Gastroesophageal sphincter (tissue), 4 donors: ENCODE results near the gene OPCML. TPM values are rescaled to one million over a fixed set of nuclear protein-coding genes. Genes with fewer than 3 reads are reported as not detected.

Source experiments
- ATAC-seq: fragments of 150-250 bp; one replicate; pipeline ENCODE4 v1.9.1; 2016; ENCODE audit warnings: mild to moderate bottlenecking, moderate library complexity
- H3K27ac ChIP-seq, 4 donors: fragments of 200-600 bp; sonication (generic) in 3 of 4; 1 replicate in 3 of 4; 2 replicates in 1 of 4; pipeline ENCODE4 v1.5.1; 2016 to 2019
- H3K27me3 ChIP-seq: fragments of 200-600 bp; sonication (generic); one replicate; pipeline ENCODE4 v1.5.1; 2019
- H3K36me3 ChIP-seq, 2 donors: fragments of 200-600 bp; sonication (generic); one replicate each; pipeline ENCODE4 v1.5.1; 2019; ENCODE audit warnings: control low read depth in 1 of 2
- H3K4me1 ChIP-seq, 3 donors: fragments of 200-600 bp; sonication (generic); 1 replicate in 2 of 3; 2 replicates in 1 of 3; pipeline ENCODE4 v1.5.1; 2016 to 2019; ENCODE audit warnings: control low read depth in 2 of 3
- H3K4me3 ChIP-seq, 2 donors: fragments of 200-600 bp; sonication (generic); one replicate each; pipeline ENCODE4 v1.5.1; 2019; ENCODE audit warnings: mild to moderate bottlenecking in 1 of 2, moderate library complexity in 1 of 2
- H3K9me3 ChIP-seq, 3 donors: fragments of 200-600 bp; sonication (generic); one replicate each; pipeline ENCODE4 v1.5.1; 2017 to 2019; ENCODE audit warnings: control low read depth in 2 of 3
- EP300 ChIP-seq: sonication (generic); formaldehyde crosslinking; IDR thresholded peaks from one replicate; pipeline ENCODE4 v1.6.1; 2017; ENCODE audit warnings: antibody characterized with exemption, mild to moderate bottlenecking
- POLR2A ChIP-seq, 2 donors: fragments of 450-650 bp; IDR thresholded peaks; one replicate each; pipeline ENCODE4 v1.6.1; 2017; ENCODE audit warnings: antibody characterized with exemption in 2 of 2, mild to moderate bottlenecking in 2 of 2, moderate library complexity in 1 of 2
- POLR2AphosphoS5 ChIP-seq: sonication (generic); formaldehyde crosslinking; IDR thresholded peaks from one replicate; pipeline ENCODE4 v1.6.1; 2017; ENCODE audit warnings: antibody characterized with exemption
- WGBS, 2 donors: methylation state at CpG; one replicate each; pipeline ENCODE4 v1.1.5; 2018; ENCODE audit warnings: low coverage in 1 of 2; 5-methylcytosine and 5-hydroxymethylcytosine counted together
- total RNA-seq, 4 donors: library from RNA; depleted of rRNA; stranded (reverse); fragments of >200 nt; gene quantifications; one replicate each; pipeline ENCODE4 v1.1.0, GENCODE V29; 2016
- TF ChIP-seq, protein P1 (sequence below), 4 experiments: fragments of 200-600 bp in 2 of 4; fragments of 450-650 bp in 2 of 4; sonication (generic) in 1 of 4; IDR thresholded peaks; one replicate each; pipeline ENCODE4 v1.5.1; 2017 to 2019; ENCODE audit warnings: antibody characterized with exemption in 4 of 4, mild to moderate bottlenecking in 2 of 4, moderate library complexity in 2 of 4

The OPCML gene
- total RNA-seq, 4 donors from 2014 or later = 0.13 to 0.93 (median 0.33) TPM

DNA sequence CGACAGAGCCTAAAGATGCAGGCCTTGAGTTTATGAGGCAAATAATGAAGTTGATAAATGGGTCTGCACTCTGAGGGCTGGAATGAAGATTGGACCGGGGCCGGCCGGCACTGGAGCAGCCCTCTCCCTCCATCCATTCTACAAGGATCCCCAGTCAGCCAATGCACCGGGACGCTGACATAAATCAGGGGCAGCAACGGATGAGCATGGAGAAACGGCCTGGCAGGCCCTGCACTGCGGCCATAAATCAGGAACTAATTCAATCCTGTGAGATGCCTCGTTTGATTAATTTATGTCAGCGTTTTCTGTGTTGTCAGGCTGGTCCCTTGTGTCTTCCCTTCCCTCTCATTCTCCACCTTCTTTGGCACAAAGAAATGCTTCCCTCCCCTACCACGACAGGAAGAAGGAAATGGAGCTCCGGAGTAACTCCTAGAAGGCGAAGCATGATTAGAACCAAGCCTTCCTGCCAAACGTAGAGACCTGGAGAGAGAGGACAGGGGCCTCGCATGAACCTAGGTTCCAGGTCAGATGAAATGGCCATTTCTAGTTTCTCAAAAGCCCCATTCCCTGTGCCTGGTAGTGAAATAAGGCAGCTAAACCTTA lies 358.4 kb downstream of the OPCML start:
- H3K27ac ChIP-seq = no peak overlapping the region
- H3K9me3 ChIP-seq = no peaks in the 10 kb centered on the region
- no peaks in the 10 kb centered on the region for H3K36me3 ChIP-seq
- no peak overlapping the region for H3K4me3 ChIP-seq
- H3K27me3 ChIP-seq = peaks cover 3% of the 10 kb centered on the region
- ATAC-seq = no peak
- TF ChIP-seq POLR2AphosphoS5 = no peak
- no peak for TF ChIP-seq EP300
- TF ChIP-seq POLR2A (IDR thresholded peaks at IDR 0.05) = no peak
- TF ChIP-seq, protein P1, sequence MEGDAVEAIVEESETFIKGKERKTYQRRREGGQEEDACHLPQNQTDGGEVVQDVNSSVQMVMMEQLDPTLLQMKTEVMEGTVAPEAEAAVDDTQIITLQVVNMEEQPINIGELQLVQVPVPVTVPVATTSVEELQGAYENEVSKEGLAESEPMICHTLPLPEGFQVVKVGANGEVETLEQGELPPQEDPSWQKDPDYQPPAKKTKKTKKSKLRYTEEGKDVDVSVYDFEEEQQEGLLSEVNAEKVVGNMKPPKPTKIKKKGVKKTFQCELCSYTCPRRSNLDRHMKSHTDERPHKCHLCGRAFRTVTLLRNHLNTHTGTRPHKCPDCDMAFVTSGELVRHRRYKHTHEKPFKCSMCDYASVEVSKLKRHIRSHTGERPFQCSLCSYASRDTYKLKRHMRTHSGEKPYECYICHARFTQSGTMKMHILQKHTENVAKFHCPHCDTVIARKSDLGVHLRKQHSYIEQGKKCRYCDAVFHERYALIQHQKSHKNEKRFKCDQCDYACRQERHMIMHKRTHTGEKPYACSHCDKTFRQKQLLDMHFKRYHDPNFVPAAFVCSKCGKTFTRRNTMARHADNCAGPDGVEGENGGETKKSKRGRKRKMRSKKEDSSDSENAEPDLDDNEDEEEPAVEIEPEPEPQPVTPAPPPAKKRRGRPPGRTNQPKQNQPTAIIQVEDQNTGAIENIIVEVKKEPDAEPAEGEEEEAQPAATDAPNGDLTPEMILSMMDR (IDR thresholded peaks at IDR 0.05) = no peak
- no peaks in the 10 kb centered on the region for H3K4me1 ChIP-seq
- 58 to 66% methylated on average over 5 to 8 of the region's 16 CpGs for whole genome bisulfite sequencing, 2 donors

DNA sequence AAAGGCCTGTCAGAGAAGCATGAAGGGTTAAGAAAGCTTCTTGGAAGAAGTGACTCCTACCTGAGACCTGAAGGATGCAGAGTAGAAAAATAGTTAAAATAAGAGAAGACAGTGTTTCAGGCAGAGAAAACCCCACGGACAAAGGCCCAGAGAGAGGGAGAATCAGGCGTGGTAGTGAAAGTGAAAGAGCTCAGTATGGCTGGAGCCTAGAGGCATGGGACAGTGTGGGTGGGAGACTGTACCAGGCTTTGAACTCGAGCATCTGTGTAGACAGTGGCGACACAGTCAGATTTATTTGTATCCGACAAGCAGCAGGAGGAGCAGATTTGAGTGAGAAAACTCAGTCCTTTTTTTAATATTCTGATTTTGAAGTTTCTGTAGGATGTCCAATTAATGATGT lies 360.0 kb downstream of the OPCML start:
- peaks cover 14% of the 10 kb centered on the region for H3K27me3 ChIP-seq
- H3K27ac ChIP-seq = no peak overlapping the region
- H3K9me3 ChIP-seq = no peaks in the 10 kb centered on the region
- WGBS, 2 donors = 56 to 70% methylated on average over 5 of the region's 5 CpGs
- no peak for ATAC-seq
- H3K36me3 ChIP-seq = no peaks in the 10 kb centered on the region
- no peaks in the 10 kb centered on the region for H3K4me1 ChIP-seq
- no peak overlapping the region for H3K4me3 ChIP-seq
- TF ChIP-seq EP300 (no peak), POLR2A (IDR thresholded peaks at IDR 0.05) (no peak), POLR2AphosphoS5 (no peak)
- TF ChIP-seq, protein P1 (IDR thresholded peaks at IDR 0.05) = no peak

DNA sequence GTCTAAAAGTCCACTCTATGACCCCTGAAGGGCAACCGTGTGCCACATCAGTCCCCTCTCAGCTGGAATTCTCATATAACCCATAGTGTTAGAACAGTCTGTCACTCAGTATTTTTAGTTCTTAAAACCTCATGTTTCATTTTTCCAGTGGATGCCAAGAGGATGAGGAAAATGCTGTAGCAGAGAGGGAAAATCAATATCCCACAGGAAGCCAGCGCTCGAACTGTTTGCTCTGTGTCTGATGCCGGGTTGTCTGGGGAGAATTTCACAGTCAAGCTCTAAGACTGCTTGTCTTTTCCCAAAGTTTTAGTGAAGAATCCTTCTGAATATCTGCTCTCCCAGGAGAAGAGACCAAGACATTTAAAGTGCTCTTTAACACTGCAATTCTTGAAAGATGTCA lies 360.9 kb downstream of the OPCML start:
- ATAC-seq = no peak
- Histone ChIP-seq H3K4me1 (no peaks in the 10 kb centered on the region), H3K36me3 (no peaks in the 10 kb centered on the region), H3K27me3 (peaks cover 14% of the 10 kb centered on the region), H3K9me3 (no peaks in the 10 kb centered on the region), H3K4me3 (no peak overlapping the region), H3K27ac (no peak overlapping the region)
- TF ChIP-seq POLR2AphosphoS5 (no peak), EP300 (no peak), POLR2A (IDR thresholded peaks at IDR 0.05) (no peak)
- TF ChIP-seq, protein P1 (IDR thresholded peaks at IDR 0.05) = no peak
- WGBS, 2 donors = 71 to 76% methylated on average over 4 of the region's 4 CpGs

DNA sequence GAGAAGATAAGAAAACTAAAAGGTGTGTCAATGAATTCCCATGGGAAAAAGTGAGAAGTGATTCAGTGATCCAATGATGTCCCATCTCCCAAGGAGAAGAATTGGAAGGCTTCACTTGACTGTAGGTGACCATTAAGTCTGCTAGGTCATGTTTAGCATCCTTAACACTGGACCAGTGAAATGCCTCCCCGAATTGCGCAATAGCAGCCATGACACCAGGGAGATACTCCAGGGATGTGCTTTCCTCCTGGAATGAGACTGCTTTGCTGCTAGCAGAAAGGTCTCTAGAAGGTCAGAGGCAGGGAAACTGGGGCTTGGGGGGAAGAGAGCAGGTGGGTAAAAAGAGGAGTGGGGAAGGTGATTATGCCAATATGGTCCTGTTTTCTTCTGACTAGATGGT lies 364.3 kb downstream of the OPCML start:
- no peaks in the 10 kb centered on the region for H3K9me3 ChIP-seq
- no peaks in the 10 kb centered on the region for H3K4me1 ChIP-seq
- H3K4me3 ChIP-seq = no peak overlapping the region
- no peaks in the 10 kb centered on the region for H3K36me3 ChIP-seq
- H3K27ac ChIP-seq = no peak overlapping the region
- WGBS, 2 donors = 100% methylated on average over 2 of the region's 2 CpGs
- ATAC-seq = no peak
- H3K27me3 ChIP-seq = peaks cover 24% of the 10 kb centered on the region
- TF ChIP-seq EP300 (no peak), POLR2AphosphoS5 (no peak), POLR2A (IDR thresholded peaks at IDR 0.05) (no peak)
- TF ChIP-seq, protein P1 (IDR thresholded peaks at IDR 0.05) = no peak

DNA sequence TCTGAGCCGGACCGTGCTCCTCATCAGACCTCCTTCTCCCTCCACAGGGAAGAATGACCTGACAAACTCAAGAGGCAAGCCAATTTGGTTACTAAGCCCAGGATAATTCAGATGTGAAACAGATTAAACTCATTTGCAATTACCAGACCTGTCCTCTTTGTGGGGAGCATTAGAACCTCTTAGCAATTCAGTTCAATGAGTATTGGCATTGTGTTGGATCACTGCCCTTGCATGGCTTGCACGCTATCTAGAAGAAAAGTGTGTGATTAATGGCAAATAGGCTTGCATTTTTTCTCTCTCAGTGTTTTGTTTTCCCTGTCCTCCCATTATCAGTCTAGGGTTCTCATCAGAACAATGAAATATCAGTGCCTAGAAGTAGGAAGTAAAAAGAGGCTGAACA lies 365.6 kb downstream of the OPCML start:
- H3K36me3 ChIP-seq = no peaks in the 10 kb centered on the region
- no peak overlapping the region for H3K4me3 ChIP-seq
- H3K9me3 ChIP-seq = no peaks in the 10 kb centered on the region
- H3K27me3 ChIP-seq = peaks cover 22% of the 10 kb centered on the region
- H3K27ac ChIP-seq = no peak overlapping the region
- ATAC-seq = no peak
- TF ChIP-seq POLR2AphosphoS5 (no peak), POLR2A (IDR thresholded peaks at IDR 0.05) (no peak), EP300 (no peak)
- peaks cover 0 to 7% (median 0%) of the 10 kb centered on the region in 3 donors for H3K4me1 ChIP-seq
- 94% methylated on average over 2 of the region's 3 CpGs; no CpG with 5 or more reads in 1 of the 2 donors for WGBS, 2 donors
